Smooth muscle cell (in vitro differentiated cells): Measurements from ENCODE around the gene CNGB1. TPM values are rescaled to one million over a fixed set of nuclear protein-coding genes. Genes with fewer than 3 reads are reported as not detected.

Experiments used
- DNase-seq: peaks from one replicate; lab custom pipeline; 2025; ENCODE audit not compliant: unreplicated experiment; lab: John Stamatoyannopoulos, UW
- H2AFZ ChIP-seq: fragments of 200-600 bp; sonication (generic); 2 replicates; pipeline ENCODE4 v1.6.0; 2016; ENCODE audit warnings: antibody characterized with exemption, low read depth, mild to moderate bottlenecking
- H3F3A ChIP-seq: fragments of 200-600 bp; sonication (generic); 2 replicates; pipeline ENCODE4 v1.6.0; 2017; ENCODE audit warnings: antibody characterized with exemption, low read depth
- H3K27ac ChIP-seq: fragments of 200-600 bp; sonication (generic); 2 replicates; pipeline ENCODE4 v1.5.1; 2016; ENCODE audit warnings: low read depth, mild to moderate bottlenecking
- H3K27me3 ChIP-seq: fragments of 200-600 bp; sonication (generic); 2 replicates; pipeline ENCODE4 v1.6.1; 2016; ENCODE audit warnings: low read depth, mild to moderate bottlenecking
- H3K36me3 ChIP-seq: fragments of 200-600 bp; sonication (generic); 2 replicates; pipeline ENCODE4 v1.5.1; 2016; ENCODE audit warnings: low read depth
- H3K4me1 ChIP-seq: fragments of 200-600 bp; sonication (generic); 2 replicates; pipeline ENCODE4 v1.5.1; 2016; ENCODE audit warnings: low read depth
- H3K4me2 ChIP-seq: fragments of 200-600 bp; sonication (generic); 2 replicates; pipeline ENCODE4 v1.6.0; 2016; ENCODE audit warnings: mild to moderate bottlenecking
- H3K4me3 ChIP-seq: fragments of 200-600 bp; sonication (generic); 2 replicates; pipeline ENCODE4 v1.5.1; 2016; ENCODE audit warnings: mild to moderate bottlenecking
- H3K79me2 ChIP-seq: fragments of 200-600 bp; sonication (generic); 2 replicates; pipeline ENCODE4 v1.6.0; 2016; ENCODE audit warnings: low read depth, mild to moderate bottlenecking
- H3K9ac ChIP-seq: fragments of 200-600 bp; sonication (generic); 2 replicates; pipeline ENCODE4 v1.6.0; 2016; ENCODE audit warnings: low read depth
- H3K9me3 ChIP-seq: fragments of 200-600 bp; sonication (generic); replicated peaks from 2 replicates; pipeline ENCODE4 v1.5.1; 2016; ENCODE audit warnings: low read depth
- H4K20me1 ChIP-seq: fragments of 200-600 bp; sonication (generic); 2 replicates; pipeline ENCODE4 v1.6.0; 2016; ENCODE audit warnings: low read depth
- CTCF ChIP-seq: fragments of 200-600 bp; sonication (generic); IDR thresholded peaks from 2 replicates; pipeline ENCODE4 v1.5.1; 2017; ENCODE audit warnings: borderline replicate concordance, mild to moderate bottlenecking, antibody characterized with exemption; ENCODE audit not compliant: insufficient read depth, poor library complexity, severe bottlenecking
- WGBS: methylation state at CpG from one replicate; pipeline ENCODE4 v1.1.7; 2016; ENCODE audit warnings: low lambda C conversion rate; 5-methylcytosine and 5-hydroxymethylcytosine counted together
- polyA plus RNA-seq: library from polyadenylated mRNA; unstranded; fragments of >200 nt; fragmentation: Nextera tagmentation; extraction: Ambion mirVana; gene quantifications from 2 replicates; pipeline ENCODE4 v1.2.1, GENCODE V29; 2016
- total RNA-seq: library from RNA; depleted of rRNA; stranded (reverse); fragments of >200 nt; gene quantifications from 2 replicates; pipeline ENCODE4 v1.2.3, GENCODE V29; 2014

CNGB1 gene
- total and polyA plus RNA-seq, 2 experiments from 2014 or later = not detected

- no peaks in the 10 kb centered on the region for H4K20me1 ChIP-seq
- H3K36me3 ChIP-seq = no peaks in the 10 kb centered on the region
- H3K4me3 ChIP-seq = no peak overlapping the region
- no peak overlapping the region for H3K27ac ChIP-seq
- no peak for TF ChIP-seq CTCF
- H2AFZ ChIP-seq = no peak overlapping the region
- WGBS = 95% methylated on average over 7 of the region's 7 CpGs
- no peak for DNase-seq
- H3K9me3 ChIP-seq = no peaks in the 10 kb centered on the region
- H3F3A ChIP-seq = no peaks in the 10 kb centered on the region
- no peak overlapping the region for H3K4me2 ChIP-seq
- no peaks in the 10 kb centered on the region for H3K79me2 ChIP-seq
- no peaks in the 10 kb centered on the region for H3K4me1 ChIP-seq
- no peaks in the 10 kb centered on the region for H3K27me3 ChIP-seq
- H3K9ac ChIP-seq = no peak overlapping the region
Observed at GRCh38 chr16:57951204-57951960, 19.5 kb downstream of the CNGB1 start.

GRCh38 chr16:57950382-57950781, 20.5 kb downstream of the CNGB1 start:
- no peak overlapping the region for H3K9ac ChIP-seq
- H3K27ac ChIP-seq = no peak overlapping the region
- no peak overlapping the region for H3K4me3 ChIP-seq
- whole genome bisulfite sequencing = 40% methylated on average over 6 of the region's 6 CpGs
- no peaks in the 10 kb centered on the region for H3K79me2 ChIP-seq
- no peaks in the 10 kb centered on the region for H4K20me1 ChIP-seq
- no peak for DNase-seq
- no peaks in the 10 kb centered on the region for H3K9me3 ChIP-seq
- no peaks in the 10 kb centered on the region for H3F3A ChIP-seq
- H2AFZ ChIP-seq = no peak overlapping the region
- H3K4me1 ChIP-seq = no peaks in the 10 kb centered on the region
- H3K4me2 ChIP-seq = no peak overlapping the region
- TF ChIP-seq CTCF = no peak
- H3K27me3 ChIP-seq = no peaks in the 10 kb centered on the region
- H3K36me3 ChIP-seq = no peaks in the 10 kb centered on the region

GRCh38 chr16:57949595-57950238, 21.2 kb downstream of the CNGB1 start:
- no peaks in the 10 kb centered on the region for H3K27me3 ChIP-seq
- H3K4me2 ChIP-seq = no peak overlapping the region
- H3K27ac ChIP-seq = no peak overlapping the region
- no peak for DNase-seq
- no peaks in the 10 kb centered on the region for H3K9me3 ChIP-seq
- H3K4me1 ChIP-seq = no peaks in the 10 kb centered on the region
- H3F3A ChIP-seq = no peaks in the 10 kb centered on the region
- H3K79me2 ChIP-seq = no peaks in the 10 kb centered on the region
- H3K9ac ChIP-seq = no peak overlapping the region
- no peak overlapping the region for H2AFZ ChIP-seq
- no peaks in the 10 kb centered on the region for H3K36me3 ChIP-seq
- no peak overlapping the region for H3K4me3 ChIP-seq
- 85% methylated on average over 5 of the region's 5 CpGs for WGBS
- H4K20me1 ChIP-seq = no peaks in the 10 kb centered on the region
- TF ChIP-seq CTCF = no peak

- DNase-seq = no peak
- no peak overlapping the region for H3K27ac ChIP-seq
- H3K36me3 ChIP-seq = no peaks in the 10 kb centered on the region
- no peak overlapping the region for H2AFZ ChIP-seq
- no peaks in the 10 kb centered on the region for H3K9me3 ChIP-seq
- no peaks in the 10 kb centered on the region for H3K4me1 ChIP-seq
- H3K9ac ChIP-seq = no peak overlapping the region
- no peaks in the 10 kb centered on the region for H4K20me1 ChIP-seq
- 59% methylated on average over 2 of the region's 2 CpGs for WGBS
- TF ChIP-seq CTCF = no peak
- no peak overlapping the region for H3K4me2 ChIP-seq
- H3K4me3 ChIP-seq = no peak overlapping the region
- H3F3A ChIP-seq = no peaks in the 10 kb centered on the region
- H3K27me3 ChIP-seq = no peaks in the 10 kb centered on the region
- no peaks in the 10 kb centered on the region for H3K79me2 ChIP-seq
Observed at GRCh38 chr16:57949013-57949412, 21.9 kb downstream of the CNGB1 start.
